Activated naive CD4-positive, alpha-beta T cell treated with anti-CD3 and anti-CD28 coated beads, Interleukin-2, amount 10 ng/mL, durations not matched to agents 7 days and 5 days (primary cell): Measurements from ENCODE around the gene MED13L.

Experiments
- CTCF ChIA-PET: fragments of 350-600 bp; sonication (Branson Sonifier 250); formaldehyde crosslinking; loops from one replicate; lab custom pipeline; 2021; ENCODE audit warnings: antibody characterized with exemption; lab: Charles Lee
- DNase-seq: peaks from one replicate; pipeline ENCODE4 v3.0.0-alpha.2; 2020
- H3K27ac Mint-ChIP-seq: one replicate; pipeline ENCODE4 v1.8.0; 2021; ENCODE audit warnings: mild to moderate bottlenecking, moderate library complexity, mixed read lengths
- H3K27me3 Mint-ChIP-seq: one replicate; pipeline ENCODE4 v1.8.0; 2021; ENCODE audit warnings: mild to moderate bottlenecking, mixed read lengths
- H3K36me3 Mint-ChIP-seq: one replicate; pipeline ENCODE4 v1.8.0; 2021; ENCODE audit warnings: mixed read lengths
- H3K4me1 Mint-ChIP-seq: one replicate; pipeline ENCODE4 v1.8.0; 2021; ENCODE audit warnings: mixed read lengths
- H3K4me3 Mint-ChIP-seq: one replicate; pipeline ENCODE4 v1.8.0; 2021; ENCODE audit warnings: mild to moderate bottlenecking, moderate library complexity, mixed read lengths
- H3K9me3 Mint-ChIP-seq: one replicate; pipeline ENCODE4 v1.8.0; 2021; ENCODE audit warnings: mixed read lengths

MED13L gene

GRCh38 chr12:116101991-116102390 lies 175.5 kb downstream of the MED13L start:
- H3K27ac Mint-ChIP-seq: no peak overlapping the region
- no peak for DNase-seq
- H3K4me3 Mint-ChIP-seq: no peak overlapping the region
- H3K27me3 Mint-ChIP-seq: no peaks in the 10 kb centered on the region
- peaks cover 11% of the 10 kb centered on the region for H3K36me3 Mint-ChIP-seq
- H3K9me3 Mint-ChIP-seq: no peaks in the 10 kb centered on the region
- CTCF ChIA-PET: no interaction called here
- peaks cover 5% of the 10 kb centered on the region for H3K4me1 Mint-ChIP-seq

GRCh38 chr12:116099652-116100432 lies 177.7 kb downstream of the MED13L start:
- H3K9me3 Mint-ChIP-seq: no peaks in the 10 kb centered on the region
- H3K27me3 Mint-ChIP-seq: no peaks in the 10 kb centered on the region
- H3K4me3 Mint-ChIP-seq: no peak overlapping the region
- H3K27ac Mint-ChIP-seq: no peak overlapping the region
- no peak for DNase-seq
- peaks cover 9% of the 10 kb centered on the region for H3K36me3 Mint-ChIP-seq
- H3K4me1 Mint-ChIP-seq: peaks cover 5% of the 10 kb centered on the region
- CTCF ChIA-PET: no interaction called here

- CTCF ChIA-PET: no interaction called here
- DNase-seq: no peak
- Mint-ChIP-seq H3K9me3 (no peaks in the 10 kb centered on the region), H3K4me1 (no peaks in the 10 kb centered on the region), H3K4me3 (no peak overlapping the region), H3K27ac (no peak overlapping the region), H3K36me3 (peaks cover 12% of the 10 kb centered on the region), H3K27me3 (no peaks in the 10 kb centered on the region)
These were observed 180.6 kb downstream of the MED13L start for GRCh38 chr12:116096874-116097273.

- Mint-ChIP-seq H3K4me1 (no peaks in the 10 kb centered on the region), H3K36me3 (peaks cover 23% of the 10 kb centered on the region), H3K4me3 (no peak overlapping the region), H3K27ac (no peak overlapping the region), H3K27me3 (no peaks in the 10 kb centered on the region), H3K9me3 (no peaks in the 10 kb centered on the region)
- no peak for DNase-seq
- CTCF ChIA-PET: interaction anchor here (0.7 kb wide), 1 partner anchor 47 kb away, joined by 3 read pairs; no protein-coding TSS in a partner anchor
These were observed 183.0 kb downstream of the MED13L start for GRCh38 chr12:116094475-116094874.

- Mint-ChIP-seq H3K4me3 (no peak overlapping the region), H3K27ac (no peak overlapping the region), H3K27me3 (no peaks in the 10 kb centered on the region), H3K9me3 (no peaks in the 10 kb centered on the region), H3K36me3 (peaks cover 26% of the 10 kb centered on the region), H3K4me1 (peaks cover 2% of the 10 kb centered on the region)
- no peak for DNase-seq
- CTCF ChIA-PET: no interaction called here
These were observed 183.6 kb downstream of the MED13L start for GRCh38 chr12:116093915-116094314.

- no peak for DNase-seq
- Mint-ChIP-seq H3K4me3 (no peak overlapping the region), H3K4me1 (peaks cover 13% of the 10 kb centered on the region), H3K27me3 (no peaks in the 10 kb centered on the region), H3K27ac (no peak overlapping the region), H3K36me3 (peaks cover 34% of the 10 kb centered on the region), H3K9me3 (peaks cover 2% of the 10 kb centered on the region)
- CTCF ChIA-PET: interaction anchor here (0.9 kb wide), 1 partner anchor 25 kb away, joined by 3 read pairs; no protein-coding TSS in a partner anchor
These were observed 184.7 kb downstream of the MED13L start for GRCh38 chr12:116092776-116093175.

- H3K27ac Mint-ChIP-seq: no peak overlapping the region
- CTCF ChIA-PET: interaction anchor here (0.6 to 0.8 kb wide), 2 partner anchors 10 to 28 kb away, joined by 3 read pairs; no protein-coding TSS in a partner anchor
- H3K4me3 Mint-ChIP-seq: no peak overlapping the region
- H3K4me1 Mint-ChIP-seq: peaks cover 19% of the 10 kb centered on the region
- peaks cover 34% of the 10 kb centered on the region for H3K36me3 Mint-ChIP-seq
- peaks cover 2% of the 10 kb centered on the region for H3K9me3 Mint-ChIP-seq
- no peak for DNase-seq
- H3K27me3 Mint-ChIP-seq: no peaks in the 10 kb centered on the region
These were observed 185.3 kb downstream of the MED13L start for GRCh38 chr12:116092162-116092561.

- H3K36me3 Mint-ChIP-seq: peaks cover 32% of the 10 kb centered on the region
- H3K4me1 Mint-ChIP-seq: peaks cover 19% of the 10 kb centered on the region
- CTCF ChIA-PET: interaction anchor here (0.6 to 0.8 kb wide), 2 partner anchors 10 to 27 kb away, joined by 3 read pairs; no protein-coding TSS in a partner anchor
These were observed 185.9 kb downstream of the MED13L start for GRCh38 chr12:116091579-116091978.

GRCh38 chr12:116090516-116090915 lies 187.0 kb downstream of the MED13L start:
- peaks cover 2% of the 10 kb centered on the region for H3K9me3 Mint-ChIP-seq
- H3K36me3 Mint-ChIP-seq: peaks cover 31% of the 10 kb centered on the region
- H3K27ac Mint-ChIP-seq: no peak overlapping the region
- H3K4me3 Mint-ChIP-seq: no peak overlapping the region
- no peak for DNase-seq
- H3K27me3 Mint-ChIP-seq: no peaks in the 10 kb centered on the region
- CTCF ChIA-PET: no interaction called here
- peaks cover 19% of the 10 kb centered on the region for H3K4me1 Mint-ChIP-seq

More at GRCh38 chr12:116091579-116091978, 185.9 kb downstream of the MED13L start:
- DNase-seq: no peak
- Mint-ChIP-seq H3K4me3 (no peak overlapping the region), H3K27me3 (no peaks in the 10 kb centered on the region), H3K9me3 (peaks cover 2% of the 10 kb centered on the region), H3K27ac (no peak overlapping the region)

GRCh38 chr12:116089080-116089479 lies 188.4 kb downstream of the MED13L start:
- peaks cover 28% of the 10 kb centered on the region for H3K36me3 Mint-ChIP-seq
- CTCF ChIA-PET: no interaction called here
- no peak overlapping the region for H3K4me3 Mint-ChIP-seq
- no peak overlapping the region for H3K27ac Mint-ChIP-seq
- H3K4me1 Mint-ChIP-seq: peaks cover 19% of the 10 kb centered on the region
- peaks cover 2% of the 10 kb centered on the region for H3K9me3 Mint-ChIP-seq
- no peak for DNase-seq
- H3K27me3 Mint-ChIP-seq: no peaks in the 10 kb centered on the region

GRCh38 chr12:116087962-116088361 lies 189.5 kb downstream of the MED13L start:
- H3K4me1 Mint-ChIP-seq: peaks cover 19% of the 10 kb centered on the region
- no peak for DNase-seq
- H3K4me3 Mint-ChIP-seq: no peak overlapping the region
- CTCF ChIA-PET: no interaction called here
- no peaks in the 10 kb centered on the region for H3K27me3 Mint-ChIP-seq
- H3K9me3 Mint-ChIP-seq: peaks cover 2% of the 10 kb centered on the region
- H3K27ac Mint-ChIP-seq: no peak overlapping the region
- H3K36me3 Mint-ChIP-seq: peaks cover 28% of the 10 kb centered on the region

- Mint-ChIP-seq H3K4me1 (peaks cover 19% of the 10 kb centered on the region), H3K4me3 (no peak overlapping the region), H3K27me3 (no peaks in the 10 kb centered on the region), H3K27ac (no peak overlapping the region), H3K9me3 (peaks cover 2% of the 10 kb centered on the region), H3K36me3 (peaks cover 28% of the 10 kb centered on the region)
- no peak for DNase-seq
- CTCF ChIA-PET: interaction anchor here (0.9 kb wide), 1 partner anchor 13 kb away, joined by 3 read pairs; no protein-coding TSS in a partner anchor
These were observed 190.1 kb downstream of the MED13L start for GRCh38 chr12:116087399-116087798.

- no peaks in the 10 kb centered on the region for H3K27me3 Mint-ChIP-seq
- H3K4me3 Mint-ChIP-seq: no peak overlapping the region
- no peaks in the 10 kb centered on the region for H3K4me1 Mint-ChIP-seq
- DNase-seq: no peak
- no peaks in the 10 kb centered on the region for H3K9me3 Mint-ChIP-seq
- H3K27ac Mint-ChIP-seq: no peak overlapping the region
- H3K36me3 Mint-ChIP-seq: peaks cover 5% of the 10 kb centered on the region
- CTCF ChIA-PET: interaction anchor here (0.7 to 1.0 kb wide), 2 partner anchors 11 to 33 kb away, joined by 3 read pairs; no protein-coding TSS in a partner anchor
These were observed 197.1 kb downstream of the MED13L start for GRCh38 chr12:116080415-116080814.

GRCh38 chr12:116078396-116078795 lies 199.1 kb downstream of the MED13L start:
- no peaks in the 10 kb centered on the region for H3K9me3 Mint-ChIP-seq
- no peaks in the 10 kb centered on the region for H3K27me3 Mint-ChIP-seq
- no peak overlapping the region for H3K4me3 Mint-ChIP-seq
- peaks cover 2% of the 10 kb centered on the region for H3K4me1 Mint-ChIP-seq
- H3K27ac Mint-ChIP-seq: no peak overlapping the region
- H3K36me3 Mint-ChIP-seq: peaks cover 2% of the 10 kb centered on the region
- CTCF ChIA-PET: no interaction called here
- DNase-seq: no peak

- no peak overlapping the region for H3K4me3 Mint-ChIP-seq
- no peak overlapping the region for H3K27ac Mint-ChIP-seq
- peaks cover 2% of the 10 kb centered on the region for H3K4me1 Mint-ChIP-seq
- CTCF ChIA-PET: interaction anchor here (1.6 kb wide), 1 partner anchor 9 kb away, joined by 3 read pairs; no protein-coding TSS in a partner anchor
- no peaks in the 10 kb centered on the region for H3K9me3 Mint-ChIP-seq
- DNase-seq: no peak
- peaks cover 2% of the 10 kb centered on the region for H3K36me3 Mint-ChIP-seq
- no peaks in the 10 kb centered on the region for H3K27me3 Mint-ChIP-seq
These were observed 200.1 kb downstream of the MED13L start for GRCh38 chr12:116077431-116077830.
